ENCODE measurements around the gene CPSF7.

DNA sequence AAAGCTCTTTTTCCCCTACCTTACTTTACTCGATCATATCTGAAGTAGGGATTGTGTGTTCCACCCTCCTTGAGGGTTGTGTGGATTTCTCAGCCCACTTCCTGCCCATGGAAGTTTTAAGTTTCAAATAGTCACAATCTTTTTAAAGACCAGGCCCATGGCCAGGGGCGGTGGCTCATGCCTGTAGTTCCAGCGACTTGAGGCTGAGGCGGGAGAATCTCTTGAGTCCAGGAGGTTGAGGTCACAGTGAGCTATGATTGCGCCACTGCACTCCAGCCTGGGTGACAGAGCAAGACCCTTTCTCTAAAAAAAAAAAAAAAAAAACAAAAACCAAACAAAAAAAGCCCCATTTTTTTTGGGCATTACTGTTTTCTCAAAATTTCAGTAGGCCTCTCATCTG, 42.5 kb upstream of the CPSF7 start:
- TF ChIP-seq, protein P1, sequence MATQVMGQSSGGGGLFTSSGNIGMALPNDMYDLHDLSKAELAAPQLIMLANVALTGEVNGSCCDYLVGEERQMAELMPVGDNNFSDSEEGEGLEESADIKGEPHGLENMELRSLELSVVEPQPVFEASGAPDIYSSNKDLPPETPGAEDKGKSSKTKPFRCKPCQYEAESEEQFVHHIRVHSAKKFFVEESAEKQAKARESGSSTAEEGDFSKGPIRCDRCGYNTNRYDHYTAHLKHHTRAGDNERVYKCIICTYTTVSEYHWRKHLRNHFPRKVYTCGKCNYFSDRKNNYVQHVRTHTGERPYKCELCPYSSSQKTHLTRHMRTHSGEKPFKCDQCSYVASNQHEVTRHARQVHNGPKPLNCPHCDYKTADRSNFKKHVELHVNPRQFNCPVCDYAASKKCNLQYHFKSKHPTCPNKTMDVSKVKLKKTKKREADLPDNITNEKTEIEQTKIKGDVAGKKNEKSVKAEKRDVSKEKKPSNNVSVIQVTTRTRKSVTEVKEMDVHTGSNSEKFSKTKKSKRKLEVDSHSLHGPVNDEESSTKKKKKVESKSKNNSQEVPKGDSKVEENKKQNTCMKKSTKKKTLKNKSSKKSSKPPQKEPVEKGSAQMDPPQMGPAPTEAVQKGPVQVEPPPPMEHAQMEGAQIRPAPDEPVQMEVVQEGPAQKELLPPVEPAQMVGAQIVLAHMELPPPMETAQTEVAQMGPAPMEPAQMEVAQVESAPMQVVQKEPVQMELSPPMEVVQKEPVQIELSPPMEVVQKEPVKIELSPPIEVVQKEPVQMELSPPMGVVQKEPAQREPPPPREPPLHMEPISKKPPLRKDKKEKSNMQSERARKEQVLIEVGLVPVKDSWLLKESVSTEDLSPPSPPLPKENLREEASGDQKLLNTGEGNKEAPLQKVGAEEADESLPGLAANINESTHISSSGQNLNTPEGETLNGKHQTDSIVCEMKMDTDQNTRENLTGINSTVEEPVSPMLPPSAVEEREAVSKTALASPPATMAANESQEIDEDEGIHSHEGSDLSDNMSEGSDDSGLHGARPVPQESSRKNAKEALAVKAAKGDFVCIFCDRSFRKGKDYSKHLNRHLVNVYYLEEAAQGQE (IDR thresholded peaks at IDR 0.05; ENCODE audit: insufficient read depth in 1 of 2, low read depth in 2 of 2, low read length in 1 of 2), result no peak
- TF ChIP-seq, protein P2, sequence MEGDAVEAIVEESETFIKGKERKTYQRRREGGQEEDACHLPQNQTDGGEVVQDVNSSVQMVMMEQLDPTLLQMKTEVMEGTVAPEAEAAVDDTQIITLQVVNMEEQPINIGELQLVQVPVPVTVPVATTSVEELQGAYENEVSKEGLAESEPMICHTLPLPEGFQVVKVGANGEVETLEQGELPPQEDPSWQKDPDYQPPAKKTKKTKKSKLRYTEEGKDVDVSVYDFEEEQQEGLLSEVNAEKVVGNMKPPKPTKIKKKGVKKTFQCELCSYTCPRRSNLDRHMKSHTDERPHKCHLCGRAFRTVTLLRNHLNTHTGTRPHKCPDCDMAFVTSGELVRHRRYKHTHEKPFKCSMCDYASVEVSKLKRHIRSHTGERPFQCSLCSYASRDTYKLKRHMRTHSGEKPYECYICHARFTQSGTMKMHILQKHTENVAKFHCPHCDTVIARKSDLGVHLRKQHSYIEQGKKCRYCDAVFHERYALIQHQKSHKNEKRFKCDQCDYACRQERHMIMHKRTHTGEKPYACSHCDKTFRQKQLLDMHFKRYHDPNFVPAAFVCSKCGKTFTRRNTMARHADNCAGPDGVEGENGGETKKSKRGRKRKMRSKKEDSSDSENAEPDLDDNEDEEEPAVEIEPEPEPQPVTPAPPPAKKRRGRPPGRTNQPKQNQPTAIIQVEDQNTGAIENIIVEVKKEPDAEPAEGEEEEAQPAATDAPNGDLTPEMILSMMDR (IDR thresholded peaks at IDR 0.05), result no peak
- no peak for TF ChIP-seq POLR2AphosphoS5 (IDR thresholded peaks at IDR 0.05; ENCODE audit: low read depth, low read length)
